Stimulated activated CD4-positive, alpha-beta T cell treated with anti-CD3 and anti-CD28 coated beads, Interleukin-2, amount 100 ng/mL, for 24 hours (primary cell): ENCODE measurements around the gene SWT1.
"Not testable (repeated sequence)": the region's sequence is repeated elsewhere in the genome, so short reads cannot be mapped to it uniquely, and the experiment has no call there.

ENCODE experiments used
- DNase-seq, 2 donors: peaks; one replicate each; pipeline ENCODE4 v3.0.0-alpha.2; 2020

Gene SWT1

GRCh38 chr1:185251928-185252327 lies 95.0 kb downstream of the SWT1 start:
- not testable (repeated sequence) for DNase-seq

GRCh38 chr1:185252404-185252803 lies 95.4 kb downstream of the SWT1 start:
- DNase-seq = not testable (repeated sequence)

- not testable (repeated sequence) for DNase-seq
Measured at GRCh38 chr1:185255595-185255994, 98.6 kb downstream of the SWT1 start.

GRCh38 chr1:185257116-185257949 lies 100.4 kb downstream of the SWT1 start:
- DNase-seq = not testable (repeated sequence)

- DNase-seq = no peak
Measured at GRCh38 chr1:185257950-185258208, 100.9 kb downstream of the SWT1 start.

- DNase-seq = no peak
Measured at GRCh38 chr1:185258676-185259075, 101.7 kb downstream of the SWT1 start.

- no peak for DNase-seq
Measured at GRCh38 chr1:185260611-185261010, 103.6 kb downstream of the SWT1 start.

- no peak for DNase-seq
Measured at GRCh38 chr1:185262151-185262550, 105.2 kb downstream of the SWT1 start.

GRCh38 chr1:185263292-185263691 lies 106.3 kb downstream of the SWT1 start:
- no peak for DNase-seq

GRCh38 chr1:185263780-185264179 lies 106.8 kb downstream of the SWT1 start:
- DNase-seq = no peak

- no peak for DNase-seq
Measured at GRCh38 chr1:185265314-185265713, 108.3 kb downstream of the SWT1 start.

- no peak for DNase-seq
Measured at GRCh38 chr1:185267301-185267700, 110.3 kb downstream of the SWT1 start.

- no peak for DNase-seq
Measured at GRCh38 chr1:185267701-185268100, 110.7 kb downstream of the SWT1 start.

- DNase-seq = no peak
Measured at GRCh38 chr1:185268352-185268751, 111.4 kb downstream of the SWT1 start.

- DNase-seq = no peak
Measured at GRCh38 chr1:185271921-185272320, 115.0 kb downstream of the SWT1 start.

GRCh38 chr1:185279571-185279970 lies 122.6 kb downstream of the SWT1 start:
- no peak for DNase-seq

- no peak for DNase-seq
Measured at GRCh38 chr1:185280589-185280988, 123.6 kb downstream of the SWT1 start.

- no peak for DNase-seq
Measured at GRCh38 chr1:185281245-185281644, 124.3 kb downstream of the SWT1 start.

- DNase-seq = no peak
Measured at GRCh38 chr1:185284116-185284515, 127.1 kb downstream of the SWT1 start.

- no peak for DNase-seq
Measured at GRCh38 chr1:185284533-185285276, 127.7 kb downstream of the SWT1 start.

- no peak for DNase-seq
Measured at GRCh38 chr1:185287451-185287850, 130.5 kb downstream of the SWT1 start.

GRCh38 chr1:185288435-185288834 lies 131.5 kb downstream of the SWT1 start:
- DNase-seq = no peak

GRCh38 chr1:185289880-185290279 lies 132.9 kb downstream of the SWT1 start:
- no peak for DNase-seq

- DNase-seq = no peak
Measured at GRCh38 chr1:185291159-185291558, 134.2 kb downstream of the SWT1 start.

GRCh38 chr1:185291652-185292051 lies 134.7 kb downstream of the SWT1 start:
- DNase-seq = no peak
